ENCODE measurements around the gene GGT6.
A peak's percentile ranks its signal among the peaks of the same experiment; 100 is the strongest.

Gene GGT6

DNA sequence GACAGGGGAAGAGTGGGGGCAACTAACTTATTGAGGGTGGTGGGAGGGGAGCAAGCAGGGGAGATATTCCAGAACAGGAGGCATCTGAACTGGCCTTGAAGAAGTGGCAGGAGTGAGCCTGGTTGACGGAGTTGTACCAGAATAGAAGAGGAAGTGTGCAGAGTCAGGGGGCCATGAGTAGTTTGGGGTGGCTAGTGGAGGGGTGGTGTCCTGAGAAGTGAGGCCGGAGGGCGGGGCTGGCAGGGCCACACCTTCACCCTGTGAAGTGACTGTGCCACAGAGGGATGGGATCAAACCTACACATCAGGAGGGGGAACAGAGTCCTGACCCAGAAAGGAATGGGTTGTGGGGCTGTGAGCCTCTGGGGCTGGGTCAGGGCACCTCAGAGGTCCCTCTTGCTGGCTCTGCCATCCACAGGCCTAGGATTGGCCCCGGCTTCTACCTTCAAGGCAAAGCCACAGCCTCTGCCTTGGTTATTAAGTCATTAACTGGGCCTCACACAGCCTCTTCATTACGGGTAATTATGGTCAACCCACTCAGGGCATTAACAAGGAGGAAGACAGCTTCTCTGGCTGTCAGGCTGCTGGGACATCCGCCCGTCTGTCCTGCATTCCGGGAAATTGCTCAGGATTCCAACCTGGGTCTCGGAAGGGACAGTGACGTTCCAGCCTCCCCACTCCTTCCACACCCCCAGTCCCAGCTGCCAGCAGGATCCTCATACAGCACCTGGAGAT, 49.0 kb downstream of the GGT6 start:
- DNase-seq (ENCODE audit: insufficient read length, low spot score) (no peak), FAIRE-seq (no peak)

DNA sequence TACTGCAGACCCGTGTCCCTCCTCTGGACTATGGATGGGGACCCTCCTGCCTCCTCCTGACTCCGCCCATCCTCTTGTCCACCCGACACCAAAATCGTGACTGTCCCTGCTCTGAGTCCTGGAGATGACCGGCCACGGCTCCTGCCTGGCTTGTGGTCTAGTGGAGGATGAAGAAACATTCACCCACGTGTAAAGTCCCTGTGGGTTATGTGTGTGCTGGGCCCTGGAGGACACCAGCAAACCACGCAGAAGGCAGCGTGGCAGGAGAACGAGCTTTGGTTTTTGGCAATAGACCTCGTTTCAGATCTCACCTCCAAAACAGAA, 49.8 kb downstream of the GGT6 start:
- FAIRE-seq (no peak), DNase-seq (ENCODE audit: insufficient read length, low spot score) (no peak)

DNA sequence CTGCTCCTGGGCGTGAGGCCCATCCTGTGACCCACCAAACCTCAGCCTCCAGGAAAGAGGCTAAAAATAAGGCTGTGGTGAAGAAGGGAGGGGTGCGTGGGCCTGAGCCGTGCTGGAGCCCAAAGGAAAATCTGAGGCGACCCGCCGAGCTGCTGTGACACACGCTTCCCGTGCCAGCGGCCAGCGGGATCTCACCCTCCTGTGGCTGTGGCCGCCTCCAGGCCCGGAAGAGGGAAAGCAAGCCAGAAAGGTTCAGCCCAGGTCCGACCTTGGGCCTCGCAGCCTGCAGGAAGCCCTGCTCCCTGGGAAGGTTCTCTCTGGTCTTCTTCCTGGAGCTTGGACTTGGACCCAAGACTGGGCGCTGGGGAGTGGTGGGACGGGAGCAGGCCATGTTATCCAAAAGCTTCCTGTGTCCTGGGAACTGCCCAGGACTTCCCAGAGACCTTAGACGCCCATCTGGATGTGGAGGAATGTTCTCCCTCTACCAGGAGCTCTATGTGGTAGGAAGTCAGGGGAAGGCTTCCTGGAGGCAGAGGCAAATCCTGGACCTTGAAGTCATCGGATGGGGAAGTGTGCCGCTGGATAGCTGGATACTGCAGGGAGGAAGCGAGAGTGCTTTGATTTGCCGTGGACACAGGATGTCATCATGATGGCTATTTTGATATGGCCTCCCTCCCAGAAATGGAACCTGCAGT, 50.3 kb downstream of the GGT6 start:
- DNase-seq (ENCODE audit: insufficient read length, low spot score): no peak
- FAIRE-seq: no peak

DNA sequence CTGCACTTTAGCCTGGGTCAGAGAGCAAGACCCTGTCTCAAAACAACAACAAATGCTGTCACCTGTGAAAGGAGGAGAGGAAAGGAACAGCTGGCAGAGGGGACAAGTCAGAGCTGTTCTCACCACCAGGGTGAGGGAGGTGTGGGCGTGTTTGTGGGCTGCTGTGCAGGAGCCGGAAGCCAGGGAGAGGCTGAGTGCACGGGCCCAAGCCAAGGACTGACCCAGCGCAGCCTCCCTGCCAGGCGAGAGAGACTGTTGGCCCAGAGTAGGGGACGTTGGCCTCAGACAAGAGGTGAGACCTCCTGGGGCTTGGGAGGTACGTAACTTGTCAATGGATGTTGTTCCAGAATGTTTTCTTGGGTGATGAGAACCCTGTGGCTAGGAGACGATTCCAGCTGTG, 51.0 kb downstream of the GGT6 start:
- DNase-seq (ENCODE audit: insufficient read length, low spot score) (peak; percentile 75), FAIRE-seq (peak; percentile 35)

DNA sequence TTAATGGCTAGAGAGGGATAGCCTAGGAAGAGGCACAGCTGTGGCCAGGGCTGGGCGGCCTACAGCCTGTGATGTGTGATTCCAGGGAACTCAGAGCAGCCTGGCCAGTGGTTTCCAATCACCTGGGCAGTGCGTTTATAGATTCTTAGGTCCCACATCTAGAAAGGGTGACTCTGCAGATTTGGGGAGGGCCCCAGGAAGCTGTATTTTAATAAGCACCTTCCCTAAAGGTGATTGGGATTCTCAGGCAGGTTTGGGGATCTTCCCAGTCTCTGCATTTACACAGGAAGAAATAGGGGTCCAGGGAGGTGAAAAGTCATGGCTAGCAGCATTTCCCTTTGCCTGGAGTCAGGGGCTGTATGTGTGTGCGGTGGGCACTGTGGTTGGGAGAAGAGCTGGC, 52.2 kb downstream of the GGT6 start:
- no peak for DNase-seq (ENCODE audit: insufficient read length, low spot score)
- no peak for FAIRE-seq

DNA sequence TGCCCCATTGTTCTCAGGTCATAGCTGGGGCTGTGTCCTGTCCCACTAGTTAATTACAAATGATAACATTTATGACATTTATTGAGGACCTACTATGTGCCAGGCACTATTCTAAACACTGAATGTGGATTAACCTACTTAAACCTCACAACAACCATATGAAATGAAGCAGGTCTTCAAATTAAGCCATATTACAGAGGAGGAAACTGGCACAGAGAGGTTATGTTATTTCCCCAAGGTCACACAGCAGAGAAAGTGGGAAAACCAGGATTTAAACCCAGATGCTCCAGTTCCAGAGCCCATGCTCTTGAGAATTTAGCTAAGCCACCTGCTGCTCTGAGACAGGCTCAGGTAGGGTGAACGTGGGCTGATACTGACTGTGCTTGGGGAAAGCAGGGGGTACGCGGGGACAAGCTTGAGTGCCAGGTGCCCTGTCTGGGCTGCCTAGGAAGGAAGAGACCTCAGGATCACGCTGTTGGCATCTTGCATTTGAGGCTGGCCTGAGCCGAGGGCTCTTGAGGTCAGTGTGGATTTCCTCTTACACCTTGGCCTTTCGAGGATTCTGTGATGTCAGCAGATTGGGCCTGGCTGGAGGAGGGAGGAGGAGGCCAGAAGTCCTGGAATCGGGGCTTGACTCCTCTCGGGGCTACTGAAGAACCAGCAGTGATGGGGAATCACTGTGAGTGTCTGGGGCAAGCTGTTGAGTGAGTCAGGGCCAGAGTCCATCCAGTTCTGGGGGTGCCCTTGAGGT, 52.8 kb downstream of the GGT6 start:
- DNase-seq (ENCODE audit: insufficient read length, low spot score) (no peak), FAIRE-seq (no peak)
